NCI-H1105 (cell line): Measurements from ENCODE around the gene TSC2.
"Not testable (repeated sequence)": the region's sequence is repeated elsewhere in the genome, so short reads cannot be mapped to it uniquely, and the experiment has no call there.

Experiments used
- DNase-seq: peaks from one replicate; lab custom pipeline; 2025; lab: John Stamatoyannopoulos, UW

Gene TSC2

DNA sequence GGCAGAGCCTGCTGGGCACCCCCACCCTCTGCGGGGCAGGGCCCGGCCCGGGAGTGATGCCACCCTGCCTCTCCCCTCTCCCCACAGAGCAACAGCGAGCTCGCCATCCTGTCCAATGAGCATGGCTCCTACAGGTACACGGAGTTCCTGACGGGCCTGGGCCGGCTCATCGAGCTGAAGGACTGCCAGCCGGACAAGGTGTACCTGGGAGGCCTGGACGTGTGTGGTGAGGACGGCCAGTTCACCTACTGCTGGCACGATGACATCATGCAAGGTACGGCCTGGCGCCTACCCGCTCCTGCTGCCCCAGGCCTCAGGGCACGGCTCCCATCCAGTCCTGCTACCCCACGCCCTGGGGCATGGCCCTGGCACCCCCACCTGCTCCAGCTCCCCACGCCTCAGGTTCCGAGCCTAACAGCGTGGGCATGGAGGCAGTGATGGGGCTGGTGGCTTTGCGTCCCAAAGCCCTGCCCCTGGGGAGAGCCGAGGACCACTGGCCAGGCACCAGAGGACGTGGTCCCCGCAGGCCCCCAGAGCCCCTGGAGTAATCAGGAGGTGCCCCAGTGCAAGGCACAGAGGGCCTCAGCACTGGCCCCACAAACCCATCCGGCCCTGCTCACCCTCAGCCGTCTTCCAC, 38.4 kb downstream of the TSC2 start:
- no peak for DNase-seq

DNA sequence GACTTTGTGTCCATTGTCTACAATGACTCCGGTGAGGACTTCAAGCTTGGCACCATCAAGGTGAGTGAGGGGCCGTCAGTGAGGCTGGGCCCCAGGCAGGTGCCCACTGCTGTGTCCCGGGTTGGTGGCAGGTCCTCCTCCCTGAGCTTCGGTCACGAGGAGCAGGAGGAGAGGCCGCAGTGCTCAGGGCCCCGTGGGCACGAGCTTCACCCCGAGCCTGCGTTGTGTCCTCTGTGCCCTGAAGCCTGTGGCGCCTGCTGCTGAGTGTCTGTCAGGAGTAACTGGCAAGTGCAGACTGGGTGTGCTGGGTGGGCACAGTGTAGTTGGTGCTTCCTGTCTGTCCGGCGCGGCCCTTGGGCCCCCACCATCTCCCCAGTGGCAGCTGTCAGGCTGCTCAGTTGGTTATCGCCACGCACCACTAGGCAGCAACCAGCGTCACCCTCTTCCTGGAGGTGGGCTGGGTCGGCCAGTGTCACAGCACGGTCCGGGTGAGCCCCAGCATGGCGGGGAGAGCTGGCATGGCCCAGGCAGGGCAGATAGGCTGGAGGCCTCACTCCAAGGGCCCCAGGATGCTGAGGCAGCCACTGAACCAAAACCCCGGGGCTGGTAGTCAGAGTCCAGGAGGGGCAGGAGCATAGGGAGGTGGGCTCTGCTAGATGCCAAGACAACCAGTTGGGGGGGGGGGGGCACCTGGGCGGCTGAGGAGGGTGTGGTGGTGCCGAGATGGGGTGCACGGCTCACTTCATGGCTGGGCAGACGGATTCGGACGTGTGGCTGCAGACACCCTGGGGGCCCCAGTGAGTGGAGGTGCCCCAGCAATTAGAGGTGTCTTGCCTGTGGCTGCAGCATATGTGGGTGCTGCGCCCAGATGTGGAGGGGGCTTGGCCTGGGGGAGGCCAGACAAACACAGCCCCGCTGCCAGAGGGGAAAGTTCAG, 39.3 kb downstream of the TSC2 start:
- no peak for DNase-seq

DNA sequence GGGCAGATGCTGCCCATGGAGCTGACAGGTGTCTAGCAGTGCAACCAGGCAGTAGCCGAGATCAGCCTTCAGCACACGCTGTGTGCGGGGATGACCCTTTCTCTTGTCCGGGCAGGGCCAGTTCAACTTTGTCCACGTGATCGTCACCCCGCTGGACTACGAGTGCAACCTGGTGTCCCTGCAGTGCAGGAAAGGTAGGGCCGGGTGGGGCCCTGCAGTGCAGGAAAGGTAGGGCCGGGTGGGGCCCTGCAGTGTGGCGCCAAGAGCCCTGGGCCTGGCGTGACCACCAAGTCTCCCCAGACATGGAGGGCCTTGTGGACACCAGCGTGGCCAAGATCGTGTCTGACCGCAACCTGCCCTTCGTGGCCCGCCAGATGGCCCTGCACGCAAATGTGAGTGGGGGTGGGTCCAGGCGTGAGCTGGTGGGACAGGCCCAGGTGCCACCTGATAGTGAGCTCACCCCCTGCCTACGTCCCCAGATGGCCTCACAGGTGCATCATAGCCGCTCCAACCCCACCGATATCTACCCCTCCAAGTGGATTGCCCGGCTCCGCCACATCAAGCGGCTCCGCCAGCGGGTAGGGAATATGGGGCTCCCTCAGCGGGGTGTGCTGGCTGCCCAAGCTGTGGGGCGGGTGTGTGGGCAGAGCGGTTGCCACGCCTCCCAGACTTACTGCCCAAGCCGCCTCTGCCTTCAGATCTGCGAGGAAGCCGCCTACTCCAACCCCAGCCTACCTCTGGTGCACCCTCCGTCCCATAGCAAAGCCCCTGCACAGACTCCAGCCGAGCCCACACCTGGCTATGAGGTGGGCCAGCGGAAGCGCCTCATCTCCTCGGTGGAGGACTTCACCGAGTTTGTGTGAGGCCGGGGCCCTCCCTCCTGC, 40.2 kb downstream of the TSC2 start:
- DNase-seq = no peak

DNA sequence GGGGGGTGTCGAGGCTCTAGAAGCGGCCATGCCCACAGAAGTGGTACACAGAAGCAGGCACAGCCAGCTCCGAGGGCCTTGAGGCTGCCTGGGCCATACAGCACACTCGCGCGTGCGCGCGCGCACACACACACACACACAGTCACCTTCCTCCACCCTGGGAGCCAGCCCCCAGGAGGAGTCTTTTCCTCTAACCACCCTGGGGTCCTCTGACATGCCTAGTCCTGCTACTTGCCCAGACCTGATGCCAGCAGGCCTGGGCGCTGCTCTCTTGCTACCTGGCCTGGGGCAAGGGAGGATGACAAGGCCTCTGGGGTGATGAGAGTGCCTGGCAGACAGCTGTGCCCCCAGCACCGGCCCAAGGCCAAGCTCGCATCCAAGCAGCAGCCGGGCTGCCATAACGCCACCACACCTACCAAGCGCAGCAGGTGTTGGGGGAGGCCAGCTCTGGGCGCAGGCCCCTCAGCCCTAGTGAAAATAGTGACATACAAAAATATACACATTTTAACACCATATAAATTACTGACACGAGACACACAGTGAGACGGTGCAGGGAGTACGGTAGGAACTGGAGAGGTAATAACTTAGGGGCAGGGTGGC, 41.1 kb downstream of the TSC2 start:
- peak; percentile 24 for DNase-seq

DNA sequence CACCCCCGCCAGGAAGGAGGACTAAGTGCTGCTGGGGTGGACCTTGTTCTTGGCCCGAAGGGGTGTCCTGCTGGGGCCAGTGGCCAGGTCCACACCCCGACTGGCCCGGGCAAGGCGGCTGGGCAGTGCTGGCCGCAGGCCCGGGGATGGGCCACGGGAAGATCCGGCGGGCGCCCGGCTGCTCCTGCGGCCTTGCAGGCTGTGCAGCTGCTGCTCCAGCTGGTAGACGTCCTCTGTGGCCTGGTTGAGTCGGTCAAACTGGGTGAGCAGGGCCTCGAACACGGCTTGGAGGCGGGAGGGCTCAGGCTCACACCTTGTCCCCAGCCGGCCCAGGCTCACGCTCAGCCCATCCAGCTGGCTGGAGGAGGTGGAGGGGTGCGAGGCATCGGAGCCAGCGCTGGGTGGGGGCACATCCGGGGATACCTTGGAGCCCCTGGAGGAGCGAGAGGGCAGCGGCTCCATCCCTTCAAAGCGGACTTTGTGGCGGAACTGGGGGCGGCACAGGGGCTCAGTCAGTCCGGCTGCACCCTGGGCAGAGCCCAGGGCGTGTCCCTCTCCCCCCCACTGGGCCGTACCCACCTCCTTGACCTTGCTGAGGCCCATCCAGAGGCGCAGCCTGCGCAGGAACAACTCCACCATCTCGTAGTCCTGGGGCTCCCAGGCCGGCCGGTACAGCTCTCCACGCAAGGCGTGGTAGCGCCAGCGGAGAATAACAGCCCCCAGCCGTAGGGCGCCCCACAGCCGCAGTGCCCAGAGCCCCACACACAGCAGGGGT, 42.1 kb downstream of the TSC2 start:
- no peak for DNase-seq

DNA sequence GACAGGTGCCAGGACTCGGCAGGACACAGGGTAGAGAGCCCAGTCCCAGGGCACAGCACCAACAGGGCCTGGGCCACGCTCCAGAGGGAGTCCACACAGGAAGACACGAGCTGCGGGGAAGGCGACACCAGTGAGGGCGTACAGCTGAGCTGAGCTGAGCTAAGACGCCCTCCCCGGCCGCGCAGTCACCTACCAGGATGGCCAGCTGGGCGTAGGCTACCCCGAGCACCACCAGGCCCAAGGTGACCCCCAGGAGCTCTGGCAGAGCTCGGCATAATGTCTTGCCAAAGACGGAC, 42.6 kb downstream of the TSC2 start:
- DNase-seq = no peak

DNA sequence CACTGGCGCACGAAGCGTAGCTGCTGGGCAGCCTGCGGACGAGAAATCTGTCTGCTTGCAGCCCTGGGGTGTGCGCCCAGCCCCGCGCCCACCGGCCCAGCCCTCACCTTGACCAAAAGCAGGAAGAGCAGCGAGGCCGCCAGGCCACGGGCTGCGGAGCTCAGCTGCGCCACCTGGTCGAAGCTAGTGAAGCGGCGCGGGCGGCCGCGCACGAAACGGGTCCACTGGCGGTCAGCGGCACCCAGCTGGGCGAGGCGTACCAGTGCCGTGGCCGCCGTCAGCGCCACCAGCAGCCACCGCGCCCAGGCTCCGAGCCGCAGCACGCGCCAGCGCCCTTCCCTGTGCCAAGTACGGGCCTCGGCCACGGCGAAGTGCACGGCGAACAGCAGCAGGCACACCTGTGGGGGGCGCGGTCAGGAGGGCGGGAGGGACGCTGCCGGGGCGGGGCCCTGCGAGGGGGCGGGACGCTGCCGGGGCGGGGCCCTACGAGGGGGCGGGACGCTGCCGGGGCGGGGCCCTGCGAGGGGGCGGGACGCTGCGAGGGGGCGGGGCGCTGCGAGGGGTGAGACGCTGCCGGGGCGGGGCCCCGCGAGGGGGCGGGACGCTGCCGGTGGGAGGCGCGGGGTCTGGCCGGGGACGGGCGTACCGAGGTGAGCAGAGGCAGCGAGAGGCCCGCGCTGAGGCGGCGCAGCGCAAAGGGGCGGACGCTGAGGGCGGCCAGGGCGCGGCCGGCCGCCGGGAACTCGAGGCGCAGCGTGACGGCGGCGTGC, 43.2 kb downstream of the TSC2 start:
- no peak for DNase-seq

DNA sequence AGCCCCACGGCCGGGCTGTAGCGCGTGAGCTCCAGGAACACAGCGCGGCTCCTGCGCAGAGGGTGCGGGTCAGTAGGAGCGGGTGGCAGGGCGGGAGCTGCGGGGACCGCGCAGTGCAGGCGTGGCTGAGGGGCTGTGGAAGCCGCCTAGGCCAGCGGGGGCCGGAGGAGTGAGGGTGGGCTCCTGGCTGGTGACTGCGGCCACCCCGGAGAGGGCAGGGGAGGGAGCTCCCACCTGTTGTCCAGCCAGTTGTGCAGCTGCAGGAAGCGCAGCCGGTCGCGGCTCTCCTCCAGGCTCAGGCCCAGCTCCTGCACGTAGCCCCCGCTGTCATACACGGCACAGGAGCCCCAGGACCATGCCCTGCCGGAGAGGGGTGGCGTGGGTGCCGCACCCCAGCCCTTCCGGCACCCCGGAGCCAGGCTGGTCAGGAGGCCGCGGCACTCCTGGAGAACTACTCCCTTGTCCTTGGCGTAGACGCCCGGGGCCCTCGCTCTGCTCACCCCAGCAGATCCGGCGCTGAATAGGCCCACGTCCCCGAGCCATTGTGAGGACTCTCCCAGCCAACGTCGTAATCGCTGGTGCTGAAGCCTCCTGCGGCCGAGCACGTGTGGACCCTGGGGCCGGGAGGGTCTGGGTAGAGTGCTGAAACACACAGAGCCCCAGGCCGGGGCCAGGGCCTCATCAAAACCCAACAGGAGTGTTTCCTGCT, 43.9 kb downstream of the TSC2 start:
- DNase-seq = no peak

DNA sequence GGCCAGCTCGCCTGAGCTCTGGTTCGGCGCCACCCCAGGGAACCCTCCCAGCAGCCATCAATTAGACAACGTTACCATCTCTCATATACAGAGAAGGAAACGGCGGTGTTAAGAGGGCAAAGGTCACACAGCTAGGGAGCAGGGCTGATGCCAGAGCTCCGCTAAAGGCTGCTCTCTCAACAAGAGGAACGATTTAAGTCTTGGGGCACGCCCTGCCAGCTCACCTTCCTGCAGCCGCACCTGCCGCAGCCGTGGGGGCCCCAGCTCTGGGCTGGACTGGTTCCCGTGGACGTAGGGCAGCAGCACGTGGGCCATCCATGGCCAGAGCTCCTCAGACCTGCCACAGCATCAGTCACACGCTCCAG, 44.5 kb downstream of the TSC2 start:
- no peak for DNase-seq

DNA sequence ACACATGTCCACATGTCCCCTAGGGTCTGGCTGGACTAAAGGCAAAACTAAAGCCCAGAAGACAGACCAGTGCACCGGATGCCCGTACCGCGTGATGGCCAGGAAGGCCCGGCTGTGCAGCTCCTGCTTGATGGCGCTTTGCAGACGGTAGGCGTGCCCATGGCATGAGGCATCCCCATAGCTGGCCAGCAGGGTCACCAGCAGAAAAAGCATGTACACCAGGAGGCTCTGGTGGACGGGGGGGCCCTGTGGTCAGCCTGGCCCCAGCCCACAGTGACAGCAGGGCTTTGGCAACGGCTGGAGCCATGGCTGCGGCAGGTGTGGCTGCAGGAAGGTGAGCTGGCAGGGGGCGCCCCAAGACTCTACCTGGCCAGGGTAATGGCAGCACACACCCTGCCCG, 45.1 kb downstream of the TSC2 start:
- DNase-seq = no peak

DNA sequence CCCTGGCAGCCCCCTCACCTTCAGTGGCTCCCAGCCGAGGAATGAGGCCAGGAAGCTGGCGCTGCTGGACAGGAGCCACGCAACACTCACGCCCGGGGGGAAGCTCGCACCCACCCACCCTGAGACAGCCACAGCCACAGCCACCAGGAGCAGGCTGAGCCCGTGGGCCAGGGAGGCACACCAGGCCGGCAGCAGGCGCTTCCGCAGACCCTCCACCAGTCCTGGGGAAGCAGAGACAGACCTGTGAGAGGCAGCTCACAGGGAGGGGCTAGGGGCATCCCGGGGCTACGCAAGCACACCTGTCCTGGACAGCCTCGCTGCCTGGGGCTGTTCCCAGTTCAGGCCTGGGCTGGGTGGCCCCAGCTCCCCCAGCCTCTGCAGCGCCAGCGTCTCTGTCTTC, 46.0 kb downstream of the TSC2 start:
- no peak for DNase-seq

DNA sequence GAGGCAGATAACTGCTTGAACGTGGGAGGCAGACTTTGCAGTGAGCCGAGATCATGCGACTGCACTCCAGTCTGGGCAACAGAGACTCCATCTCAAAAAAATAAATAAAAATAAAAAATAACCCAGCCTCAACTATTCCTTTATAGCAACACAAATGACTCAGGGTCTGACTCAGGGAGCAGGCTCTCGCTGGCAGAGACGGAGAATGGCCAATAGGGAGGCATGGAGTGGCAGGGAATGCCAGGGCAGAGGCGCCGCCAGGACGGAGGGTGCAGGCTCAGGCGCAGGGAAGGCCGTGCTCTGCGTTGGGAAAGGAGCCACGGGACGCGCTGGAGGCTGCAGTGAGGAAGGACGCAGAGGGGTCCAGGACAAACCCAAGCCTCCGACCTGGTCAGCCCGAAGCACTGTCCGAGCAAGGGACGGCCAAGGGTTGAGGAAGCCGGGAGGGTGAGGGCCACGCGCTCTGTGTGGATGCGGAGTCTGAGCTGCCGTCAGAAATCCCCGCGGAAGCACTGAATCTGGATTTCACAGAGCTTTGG, 47.6 kb downstream of the TSC2 start:
- DNase-seq = no peak

DNA sequence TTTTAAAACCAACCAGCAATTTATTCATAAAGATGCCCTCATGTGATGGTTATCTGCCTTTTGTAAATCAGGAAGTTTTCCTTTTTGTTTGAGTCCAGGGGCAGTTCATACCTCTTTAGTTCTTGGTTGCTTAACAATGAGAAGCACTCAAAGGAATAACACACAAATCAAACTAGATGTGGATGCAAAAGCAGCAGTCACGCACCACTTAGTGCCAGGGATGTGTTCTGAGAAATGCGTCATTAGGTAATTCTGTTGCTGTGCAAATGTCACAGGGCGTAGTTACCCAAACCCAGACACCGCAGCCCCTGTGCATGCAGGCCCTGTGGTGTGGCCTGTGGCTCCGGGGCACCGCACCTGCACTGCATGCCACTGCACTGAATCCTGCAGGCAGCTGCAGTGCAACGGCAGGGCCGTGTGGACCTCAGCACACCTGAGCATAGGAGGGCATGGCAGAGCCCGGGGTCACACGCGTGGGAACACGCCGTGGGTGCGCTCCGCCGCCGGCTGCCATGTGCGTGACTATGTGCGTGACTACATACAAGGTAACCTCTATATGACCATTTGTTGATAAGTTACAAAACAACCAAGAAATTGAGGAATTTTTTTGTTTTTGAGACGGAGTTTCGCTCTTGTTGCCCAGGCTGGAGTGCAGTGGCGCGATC, 48.3 kb downstream of the TSC2 start:
- DNase-seq = no peak

DNA sequence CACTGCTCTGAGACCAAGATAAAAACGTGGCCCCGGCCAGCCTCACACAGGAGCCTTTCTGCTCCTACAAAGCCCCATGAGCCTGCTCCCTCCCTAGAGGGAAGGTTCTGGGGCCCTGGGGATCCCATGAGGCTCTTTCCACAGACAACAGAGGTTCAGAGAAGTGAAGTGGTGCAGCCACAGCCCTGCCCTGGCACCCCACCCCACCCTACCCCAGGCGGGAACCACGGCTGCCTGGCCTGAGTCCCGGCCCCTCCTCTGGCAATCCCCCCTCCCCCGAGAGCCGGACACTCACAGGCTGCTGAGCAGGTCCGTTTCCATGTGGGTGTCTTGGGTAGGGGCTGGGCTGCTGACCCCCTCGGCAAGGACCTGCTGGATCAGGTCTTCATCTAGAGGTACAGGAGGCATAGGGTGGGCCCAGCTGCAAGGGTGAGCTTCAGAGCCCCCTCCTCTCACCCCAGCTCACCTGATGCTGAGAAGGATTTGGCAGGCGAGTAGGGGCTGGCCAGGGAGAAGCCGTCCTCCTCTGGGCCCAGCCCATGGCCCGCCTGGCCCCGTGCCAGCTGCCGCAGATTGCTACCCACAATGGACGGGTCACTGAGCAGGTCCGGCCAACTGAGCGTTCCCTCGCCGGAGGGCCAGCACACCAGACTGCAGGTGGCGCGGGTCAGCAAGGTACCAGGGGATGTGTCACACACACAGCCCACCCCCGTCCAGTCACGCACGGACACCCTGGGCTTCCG, 49.2 kb downstream of the TSC2 start:
- DNase-seq = no peak

DNA sequence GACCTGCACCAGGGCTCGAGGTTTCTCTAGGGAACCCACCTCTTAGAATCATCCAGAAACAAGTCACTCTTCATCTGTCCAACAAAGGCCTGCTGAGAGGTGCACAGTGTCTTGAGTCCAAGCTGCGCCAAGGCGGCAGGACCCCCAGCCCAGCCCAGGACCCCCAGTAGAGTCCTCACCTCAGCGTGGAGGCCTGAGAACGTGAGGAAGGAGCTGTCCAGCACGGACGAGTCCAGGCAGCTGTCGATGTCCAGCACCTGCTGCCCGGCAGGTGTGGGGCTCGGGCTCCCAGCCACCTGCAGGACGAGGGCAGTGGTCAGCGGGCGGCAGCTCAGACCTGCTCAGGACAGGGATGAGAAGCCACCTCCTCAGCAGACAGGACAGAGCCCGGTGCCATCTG, 49.9 kb downstream of the TSC2 start:
- not testable (repeated sequence) for DNase-seq

DNA sequence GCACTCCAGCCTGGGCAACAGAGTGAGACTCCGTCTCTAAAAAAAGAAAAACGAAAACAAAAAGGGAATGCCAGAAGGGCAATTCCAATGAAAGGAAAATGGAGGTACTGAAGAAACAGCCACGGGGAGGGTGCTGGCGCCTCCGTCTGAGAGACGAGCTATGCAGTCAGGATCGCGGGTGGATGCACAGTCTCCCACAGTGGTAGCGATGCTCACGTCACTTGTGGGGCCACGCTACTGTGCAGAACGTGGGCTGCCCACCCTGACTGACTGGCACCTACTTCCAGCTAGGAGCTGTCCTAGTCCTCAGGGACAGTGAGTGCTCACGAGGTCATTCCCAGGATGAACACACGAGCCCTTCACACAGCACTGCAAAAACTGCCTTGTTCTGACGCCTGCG, 53.8 kb downstream of the TSC2 start:
- DNase-seq = not testable (repeated sequence)

DNA sequence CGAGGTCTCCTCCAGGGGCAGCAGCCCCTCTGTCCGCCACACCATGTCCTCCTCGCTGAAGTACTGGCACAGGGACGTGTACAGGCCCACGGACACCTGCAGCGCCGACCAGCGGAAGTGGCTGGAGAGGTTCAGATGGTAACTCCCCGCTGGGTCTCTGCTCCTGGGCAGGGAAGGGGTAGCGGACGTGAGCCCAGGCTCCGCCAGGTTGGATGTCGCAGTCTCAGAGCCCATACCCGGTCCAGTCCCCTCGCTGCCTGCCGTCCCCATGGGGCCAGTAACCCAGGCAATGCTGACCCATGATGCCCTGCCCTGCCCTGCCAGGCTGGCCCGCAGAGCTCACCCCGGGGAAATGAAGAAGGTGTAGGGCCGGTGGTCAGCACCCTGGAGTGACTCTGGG, 54.7 kb downstream of the TSC2 start:
- no peak for DNase-seq

DNA sequence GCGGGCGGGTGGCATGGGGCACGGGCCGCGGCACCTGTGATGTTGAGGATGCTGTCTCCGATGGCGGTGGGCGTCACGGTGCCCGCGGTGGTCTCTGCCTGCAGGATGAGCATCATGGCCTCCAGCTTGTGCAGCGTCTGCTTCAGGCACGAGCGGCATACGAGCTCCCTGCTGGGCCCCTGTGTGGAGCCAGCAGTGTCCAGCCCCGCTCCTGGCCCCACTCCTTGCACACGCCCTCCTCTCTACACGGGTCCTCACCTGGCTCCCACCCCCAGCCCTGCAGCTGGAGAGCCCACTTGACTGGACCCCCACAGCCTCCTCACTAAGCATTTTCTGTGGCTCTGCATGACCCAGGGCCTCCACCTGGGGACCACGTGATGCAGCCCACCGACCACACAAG, 56.7 kb downstream of the TSC2 start:
- DNase-seq = not testable (repeated sequence)

DNA sequence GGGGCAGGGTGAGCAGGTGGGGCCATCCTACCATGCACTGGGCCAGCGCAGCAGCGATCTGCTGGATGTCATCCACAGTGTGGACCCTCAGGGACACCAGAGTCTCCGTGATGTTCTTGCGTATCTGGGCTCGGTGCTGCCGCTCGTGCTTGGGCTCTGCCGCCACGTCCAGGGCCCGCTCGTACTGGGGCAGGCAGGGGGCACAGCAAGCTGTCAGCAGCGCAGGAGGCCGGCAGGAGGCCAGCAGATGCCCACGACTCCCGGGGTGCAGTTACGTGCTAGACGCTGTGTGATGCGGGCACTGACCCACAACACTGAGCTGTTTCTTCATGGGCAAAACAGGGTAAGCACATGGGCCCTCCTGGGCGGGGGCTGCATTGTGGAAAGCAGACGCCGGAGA, 57.5 kb downstream of the TSC2 start:
- DNase-seq = not testable (repeated sequence)
